DND-41 (cell line): ENCODE measurements around the gene TMSB15B.
"Not testable (repeated sequence)": the region's sequence is repeated elsewhere in the genome, so short reads cannot be mapped to it uniquely, and the experiment has no call there.

Experiments used
- CTCF ChIP-seq: IDR thresholded peaks from 2 replicates; pipeline ENCODE4 v1.5.1; 2012; ENCODE audit warnings: borderline replicate concordance, low read length, moderate library complexity, mild to moderate bottlenecking; ENCODE audit not compliant: poor library complexity, severe bottlenecking; ENCODE audit errors: extremely low read depth
- EZH2 ChIP-seq: IDR thresholded peaks from 3 replicates; pipeline ENCODE4 v1.6.1; 2012; ENCODE audit warnings: borderline replicate concordance, low read depth, mild to moderate bottlenecking, moderate library complexity, low read length, inconsistent platforms; ENCODE audit not compliant: severe bottlenecking

- TF ChIP-seq CTCF, EZH2: not testable (repeated sequence)
These were observed 22.2 kb upstream of the TMSB15B start for GRCh38 chrX:103940257-103940656.
